GM18519 (cell line): ENCODE results near the gene DNAJB6.

Experiments used
- ATAC-seq: cut with Tn5 transposase; IDR thresholded peaks from one replicate; pipeline ENCODE4 v1.9.1; 2021; ENCODE audit warnings: mild to moderate bottlenecking, moderate library complexity; ENCODE audit not compliant: unreplicated experiment, low FRiP score

Gene DNAJB6

DNA sequence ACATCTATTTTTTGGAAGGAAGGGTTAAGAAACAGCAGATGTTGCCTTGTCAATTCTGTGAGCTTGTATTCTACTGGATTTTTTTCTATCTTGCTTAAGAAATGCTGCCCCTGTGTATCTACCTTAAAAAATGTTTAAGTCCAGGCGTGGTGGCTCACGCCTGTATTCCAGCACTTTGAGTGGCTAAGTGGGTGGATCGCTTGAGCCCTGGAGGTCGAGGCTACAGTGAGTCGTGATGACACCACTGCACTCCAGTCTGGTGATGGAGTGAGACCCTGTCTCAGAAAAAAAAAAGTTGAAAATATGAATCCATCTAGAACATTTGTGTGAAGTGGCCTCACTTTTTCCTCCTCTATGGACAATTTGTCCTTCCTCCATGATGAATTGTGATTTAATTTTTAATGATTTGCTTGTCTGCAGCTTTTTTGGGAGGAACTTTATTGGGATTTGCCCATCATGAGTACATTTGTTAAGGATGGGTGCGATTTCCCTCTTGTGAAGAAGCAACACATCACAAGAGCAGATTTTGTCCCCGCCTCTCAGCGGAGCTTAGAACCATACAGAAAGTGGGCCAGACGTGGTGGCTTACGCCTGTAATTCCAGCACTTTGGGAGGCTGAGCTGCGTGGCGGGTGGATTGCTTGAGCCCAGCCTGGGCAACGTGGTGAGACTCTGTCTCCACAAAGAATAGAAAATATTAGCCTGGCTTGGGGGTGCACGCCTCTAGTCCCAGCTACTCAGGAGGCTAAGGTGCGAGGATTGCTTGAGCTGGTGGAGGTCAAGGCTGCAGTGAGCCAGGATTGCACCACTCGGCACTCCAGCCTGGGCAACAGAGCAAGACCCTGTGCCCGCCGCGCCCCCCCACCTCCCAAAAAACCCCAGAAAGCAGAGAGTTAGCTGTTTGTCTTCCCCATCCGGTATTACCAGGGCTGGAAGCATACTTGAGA lies 57.7 kb downstream of the DNAJB6 start:
- no peak for ATAC-seq

DNA sequence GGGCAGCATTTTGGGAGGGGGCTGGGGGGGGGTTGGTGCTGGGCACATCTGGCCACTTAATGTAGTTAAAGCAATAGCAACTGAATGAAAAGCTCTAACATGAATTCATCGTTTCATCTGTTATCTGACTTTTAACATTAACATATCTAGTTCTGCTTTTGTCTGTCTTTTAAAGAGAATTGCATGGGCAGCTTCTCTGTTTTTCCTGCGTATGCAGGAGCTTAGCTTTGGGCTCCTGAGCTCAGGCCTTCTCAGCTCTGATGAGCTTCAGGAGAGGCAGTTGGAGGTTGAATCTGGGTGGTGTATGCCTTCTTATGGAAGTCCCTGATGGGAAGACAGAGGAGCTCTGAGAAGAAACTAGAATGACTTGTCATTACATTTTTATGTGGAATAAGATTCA lies 58.4 kb downstream of the DNAJB6 start:
- ATAC-seq = no peak

DNA sequence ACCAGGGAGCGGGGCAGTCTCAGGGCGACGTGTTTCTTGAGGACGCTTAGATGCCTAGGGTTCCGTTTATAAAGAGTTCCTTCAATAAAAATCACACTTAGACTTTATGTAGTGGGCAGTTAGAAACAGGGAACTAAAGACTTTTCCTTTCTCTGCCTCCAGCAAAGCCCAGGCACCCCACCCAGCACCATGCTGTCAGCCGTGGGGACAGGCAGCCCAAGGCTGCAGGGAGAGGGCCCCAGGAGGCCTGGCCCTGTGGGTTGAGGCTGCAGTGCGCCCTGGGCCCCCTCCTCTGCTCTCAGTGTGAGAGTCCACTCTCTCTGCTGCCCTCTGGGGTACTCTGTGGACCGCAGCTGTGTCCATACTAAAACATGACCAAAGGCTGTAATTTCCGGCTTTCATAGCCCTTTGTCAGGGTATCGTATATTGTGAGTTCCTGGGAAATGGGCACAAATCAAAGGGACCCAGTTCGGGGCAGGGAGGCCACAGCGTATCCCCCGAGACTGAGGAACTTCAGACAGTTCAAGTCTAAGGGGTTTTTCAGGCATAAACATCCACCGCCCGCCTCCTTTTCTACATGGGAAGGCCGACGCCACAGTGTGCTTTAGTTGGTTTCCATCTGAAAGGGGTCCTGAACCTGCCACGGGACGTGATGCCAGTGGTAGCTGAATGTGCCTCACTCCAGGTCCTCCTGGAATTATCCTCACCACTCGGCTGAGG lies 59.7 kb downstream of the DNAJB6 start:
- no peak for ATAC-seq

DNA sequence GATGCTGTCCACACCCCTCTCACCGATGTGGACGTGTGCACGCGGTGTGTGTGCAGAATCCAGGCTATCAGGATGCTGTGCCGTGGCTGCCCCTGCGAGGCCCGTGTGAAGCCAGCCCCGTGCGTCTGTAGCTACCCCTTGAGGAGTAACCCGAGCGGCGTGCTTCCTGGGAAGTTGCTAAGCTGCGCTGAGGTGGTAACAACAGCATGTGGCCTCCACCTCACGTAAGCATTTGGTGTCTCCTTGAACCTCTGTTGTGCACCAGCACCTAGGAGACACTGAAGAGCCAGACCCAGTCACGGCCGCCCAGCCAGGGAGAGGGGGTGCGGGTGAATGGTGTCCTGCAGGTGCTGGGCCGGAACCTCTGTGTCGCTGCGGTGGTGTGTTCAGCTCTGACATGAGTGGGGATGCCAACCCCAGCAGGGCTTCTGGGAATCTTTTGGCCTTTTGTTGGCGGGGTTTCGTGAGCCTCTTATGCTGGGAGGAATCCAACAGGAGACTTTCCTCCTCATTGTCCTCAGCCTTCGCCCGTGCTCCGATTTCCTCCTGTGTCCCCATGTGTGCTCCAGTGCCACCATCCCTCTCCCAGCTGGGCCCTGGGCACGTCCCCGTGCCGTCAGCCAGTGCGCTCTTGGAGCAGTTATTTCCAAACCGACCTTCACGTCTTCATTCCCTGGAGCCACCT lies 60.4 kb downstream of the DNAJB6 start:
- ATAC-seq = no peak

DNA sequence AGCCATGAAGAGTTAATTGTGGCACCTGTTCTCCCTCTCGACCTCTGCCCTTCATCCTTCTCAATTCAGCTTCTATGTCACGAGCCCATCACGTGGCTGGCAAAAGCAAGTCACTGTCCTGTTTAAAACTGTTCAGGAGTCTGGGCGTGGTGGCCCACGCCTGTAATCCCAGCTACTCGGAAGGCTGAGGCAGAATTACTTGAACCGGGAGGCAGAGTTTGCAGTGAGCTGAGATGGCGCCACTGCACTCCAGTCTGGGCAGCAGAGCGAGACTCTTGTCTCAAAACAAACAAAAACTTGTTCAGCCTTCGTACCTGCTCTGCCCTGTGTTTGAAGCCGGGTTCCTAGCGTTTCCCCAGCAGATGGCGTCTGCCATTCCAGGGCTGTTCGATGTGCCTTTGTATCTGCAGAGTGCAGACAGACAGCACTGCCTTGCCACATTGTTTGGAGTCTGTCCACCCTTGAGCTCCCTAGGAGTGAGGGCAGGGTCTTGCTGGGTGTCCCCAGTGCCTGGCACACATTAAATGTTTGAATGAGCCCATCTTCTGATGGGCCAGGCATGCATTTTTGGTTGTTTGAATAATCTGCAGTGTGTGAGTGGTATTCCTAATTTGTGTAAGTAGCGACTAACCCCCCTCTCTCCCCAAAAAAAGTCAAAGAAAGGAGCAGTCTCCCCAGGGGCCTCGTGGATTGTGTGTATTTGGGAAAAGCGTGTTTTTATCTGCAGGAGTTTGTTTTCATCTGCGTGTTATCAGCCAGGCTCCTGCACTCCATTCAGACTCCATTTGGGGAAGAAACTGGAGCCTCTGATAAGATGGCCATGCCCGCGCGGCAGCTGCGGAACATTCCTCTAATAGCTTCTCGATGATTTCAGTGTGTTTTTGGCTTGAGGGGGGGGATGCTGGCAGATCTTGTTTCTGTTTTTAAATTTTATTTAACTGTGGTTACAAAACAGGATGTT lies 61.2 kb downstream of the DNAJB6 start:
- ATAC-seq = no peak

DNA sequence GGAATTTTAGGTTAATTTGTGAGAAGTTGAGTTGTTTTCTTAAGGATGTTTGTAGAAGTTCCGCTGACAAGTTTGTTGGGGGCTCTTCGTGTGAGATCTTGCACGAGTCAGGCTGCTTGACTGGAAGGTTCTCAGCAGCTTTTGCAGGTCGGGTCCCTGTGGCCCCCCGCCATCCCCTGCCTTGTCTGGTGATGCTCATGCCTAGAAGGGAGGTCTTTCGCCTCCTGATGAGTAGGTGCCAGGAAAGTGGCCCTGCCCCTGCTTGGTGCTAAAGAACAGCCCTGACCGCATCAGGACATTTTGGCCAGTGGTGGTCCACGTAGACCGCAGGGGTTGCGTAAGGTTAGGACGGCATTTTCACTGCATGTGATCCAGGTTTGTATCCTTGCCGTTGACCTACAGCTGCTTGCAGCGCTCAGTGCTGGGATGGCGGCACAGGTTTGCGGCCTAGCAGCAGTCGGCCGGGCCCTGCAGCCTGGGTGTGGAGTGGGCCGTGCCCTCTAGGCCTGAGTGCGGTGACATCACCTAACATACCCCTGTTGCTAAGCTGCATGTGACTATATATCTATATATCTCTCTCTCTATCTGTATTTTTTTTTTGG lies 62.4 kb downstream of the DNAJB6 start:
- ATAC-seq = no peak

DNA sequence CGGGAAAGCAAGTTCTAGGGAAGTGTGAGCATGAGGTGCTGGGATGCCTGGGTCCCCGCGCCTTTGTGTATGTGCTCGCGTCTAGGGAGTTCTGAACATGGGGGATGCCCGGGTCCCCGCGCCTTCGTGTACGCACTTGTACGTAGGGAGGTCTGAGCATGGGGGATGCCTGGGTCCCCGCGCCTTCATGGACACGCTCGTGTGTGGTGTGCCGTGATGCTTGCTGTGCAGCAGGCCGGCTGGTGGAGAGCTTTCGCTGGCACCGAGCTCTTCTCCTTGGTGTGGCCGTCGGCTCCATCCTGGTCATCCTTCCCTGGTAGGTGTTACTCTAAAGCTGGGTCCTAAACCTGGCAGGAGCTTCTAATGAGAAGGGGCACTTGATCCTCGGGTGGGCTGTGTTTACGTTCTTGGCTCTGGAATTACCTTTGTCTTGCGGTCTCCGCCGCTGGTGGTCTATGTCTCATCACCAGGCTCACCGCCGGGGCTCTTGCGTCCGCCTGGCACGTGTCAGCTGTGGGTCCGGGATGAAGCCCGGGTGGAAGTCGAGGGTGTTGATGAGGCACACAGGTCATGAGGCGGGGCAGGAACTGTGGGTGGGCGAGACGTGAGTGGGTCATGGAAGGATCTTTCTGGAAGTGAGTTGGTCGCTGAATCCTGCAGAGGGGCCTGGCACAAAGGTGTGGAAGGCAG lies 63.5 kb downstream of the DNAJB6 start:
- no peak for ATAC-seq

DNA sequence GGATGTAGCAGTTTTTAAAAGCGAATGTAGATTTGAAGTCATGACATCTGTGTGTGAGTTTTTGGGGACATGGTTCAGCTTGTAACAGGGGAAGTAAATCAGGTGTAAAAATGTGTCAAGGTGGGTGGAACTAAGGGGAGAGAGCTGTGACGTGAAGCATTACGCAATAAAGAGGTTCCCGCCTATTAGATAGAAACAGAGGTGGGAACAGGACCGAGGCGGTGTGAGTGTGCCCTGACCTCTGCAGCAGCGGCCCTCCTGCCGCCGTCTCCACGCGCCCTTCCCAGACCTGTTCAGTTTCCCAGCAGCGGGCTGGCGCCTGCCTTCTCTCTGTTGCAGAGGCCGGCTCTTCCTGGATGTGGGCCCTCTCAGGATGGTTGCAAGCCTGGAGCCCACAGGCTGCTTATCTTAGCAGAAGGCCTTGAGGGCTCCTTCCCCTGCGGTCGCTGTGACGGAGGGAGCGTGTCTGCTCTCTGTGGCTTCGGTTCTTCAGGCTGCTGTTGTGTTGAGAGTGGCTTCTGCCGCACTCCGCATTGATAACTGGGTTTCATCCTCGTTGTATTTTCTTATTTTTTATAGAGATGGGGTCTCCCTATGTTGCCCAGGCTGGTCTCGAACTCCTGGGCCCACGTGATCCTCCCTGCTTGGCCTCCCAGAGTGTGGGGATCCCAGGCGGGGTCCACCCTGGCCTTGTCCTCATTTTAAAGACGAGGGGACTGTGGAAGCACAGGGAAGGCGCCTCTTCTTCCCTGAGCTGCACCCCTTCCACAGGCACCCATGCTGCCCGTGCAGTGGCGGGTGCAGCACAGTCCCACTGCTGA lies 65.0 kb downstream of the DNAJB6 start:
- ATAC-seq = no peak

DNA sequence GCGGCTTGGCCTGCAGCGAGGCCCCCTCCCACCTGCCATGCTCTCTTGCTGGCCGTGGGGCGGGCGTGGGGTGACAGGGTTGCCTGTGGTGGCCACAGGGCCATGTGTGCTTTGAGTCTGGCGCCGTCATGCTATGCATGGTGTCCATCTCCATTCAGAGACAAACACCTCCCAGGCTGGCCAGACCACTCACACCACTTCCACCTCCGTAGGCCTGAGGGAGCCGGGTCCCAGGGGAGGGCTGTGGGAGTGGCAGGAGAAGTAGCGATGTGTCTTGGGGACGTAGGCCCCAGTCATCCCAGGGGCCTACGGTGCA lies 65.5 kb downstream of the DNAJB6 start:
- ATAC-seq = no peak

DNA sequence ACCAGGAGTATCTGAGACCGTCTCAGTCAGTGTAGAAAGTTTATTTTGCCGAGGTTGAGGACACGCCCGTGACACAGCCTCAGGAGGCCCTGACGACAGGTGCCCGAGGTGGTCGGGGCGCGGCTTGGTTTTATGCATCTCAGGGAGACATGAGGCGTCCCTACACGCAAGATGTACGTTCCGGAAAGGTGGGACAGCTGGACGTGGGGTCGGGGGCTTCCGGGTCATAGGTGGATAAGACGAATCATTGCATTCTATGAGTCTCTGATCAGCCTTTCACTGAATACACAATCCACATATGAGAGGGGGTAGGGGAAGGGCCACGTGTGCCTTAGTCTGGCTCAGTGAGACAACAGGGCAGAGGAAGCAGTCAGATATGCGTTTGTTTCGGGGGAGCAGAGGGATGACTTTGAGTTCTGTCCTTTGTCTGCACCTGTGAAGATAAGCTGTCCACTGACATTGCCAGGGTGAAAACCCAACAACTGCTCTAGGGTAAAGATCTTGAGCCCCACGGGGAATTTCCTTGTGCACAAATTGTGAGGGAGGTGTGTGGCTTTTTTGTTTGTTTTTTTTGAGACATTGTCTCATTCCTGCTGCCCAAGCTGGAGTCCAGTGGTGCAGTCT lies 66.2 kb downstream of the DNAJB6 start:
- no peak for ATAC-seq

DNA sequence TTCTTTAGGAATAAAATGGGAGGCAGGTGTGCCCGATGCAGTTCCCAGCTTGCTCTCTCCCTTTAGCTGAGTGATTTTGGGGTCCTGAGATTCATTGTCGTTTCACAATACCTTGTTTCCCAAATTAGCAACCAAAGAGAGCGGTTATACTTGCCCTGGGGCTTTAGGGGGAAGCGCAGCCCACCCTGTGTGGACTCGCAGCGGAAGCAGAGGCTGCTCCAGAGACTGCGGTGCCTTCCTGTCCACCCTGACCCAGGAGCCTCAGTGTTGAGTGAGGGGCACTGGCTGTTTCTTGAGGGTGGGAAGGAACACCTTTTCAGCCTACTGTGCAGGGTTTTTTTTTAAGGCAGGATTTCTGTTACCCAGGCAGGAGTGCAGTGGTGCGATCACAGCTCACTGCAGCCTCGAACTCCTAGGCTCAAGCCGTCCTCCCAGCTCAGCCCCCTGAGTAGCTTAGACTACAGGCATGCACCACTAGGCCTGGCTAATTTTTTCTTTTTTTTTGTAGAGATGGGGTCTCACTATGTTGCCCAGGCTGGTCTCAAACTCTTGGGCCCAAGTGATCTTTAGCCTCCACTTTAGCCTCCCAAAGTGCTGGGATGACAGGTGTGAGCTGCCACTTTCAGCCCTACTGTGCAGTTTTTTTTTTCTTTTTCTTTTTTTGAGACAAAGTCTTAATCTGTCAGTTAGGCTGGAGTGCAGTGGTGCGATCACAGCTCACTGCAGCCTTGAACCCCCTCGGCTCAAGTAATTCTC lies 67.0 kb downstream of the DNAJB6 start:
- no peak for ATAC-seq

DNA sequence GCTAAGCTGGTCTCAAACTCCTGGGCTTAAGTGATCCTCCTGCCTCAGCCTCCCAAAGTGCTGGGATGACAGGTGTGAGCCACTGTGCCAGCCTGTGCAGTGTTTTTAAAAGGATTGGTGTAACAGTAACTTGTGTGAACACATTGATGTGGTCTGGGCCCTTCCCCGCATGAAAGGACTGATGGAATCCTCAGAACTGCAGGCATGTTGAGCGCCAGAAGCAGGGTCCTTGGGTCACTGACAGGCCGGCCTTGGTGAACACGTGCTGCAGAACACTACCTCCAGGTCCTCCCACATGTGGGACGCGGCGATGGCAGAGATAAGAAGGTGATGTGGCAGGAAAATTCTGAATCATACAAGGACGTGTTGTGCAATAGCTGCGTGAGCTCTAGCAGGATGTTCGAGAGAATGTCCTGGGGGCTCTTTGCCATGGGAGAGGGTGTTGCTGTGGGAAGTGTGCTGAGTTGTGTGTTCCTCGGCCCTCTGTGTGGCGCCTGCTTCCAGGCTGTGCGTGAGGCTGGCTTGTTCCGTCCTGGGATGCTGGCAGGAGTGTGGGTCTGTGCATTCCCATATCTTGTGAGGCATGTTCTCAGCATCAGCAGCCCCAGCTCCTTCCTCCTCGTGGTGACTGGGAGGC lies 68.2 kb downstream of the DNAJB6 start:
- no peak for ATAC-seq

DNA sequence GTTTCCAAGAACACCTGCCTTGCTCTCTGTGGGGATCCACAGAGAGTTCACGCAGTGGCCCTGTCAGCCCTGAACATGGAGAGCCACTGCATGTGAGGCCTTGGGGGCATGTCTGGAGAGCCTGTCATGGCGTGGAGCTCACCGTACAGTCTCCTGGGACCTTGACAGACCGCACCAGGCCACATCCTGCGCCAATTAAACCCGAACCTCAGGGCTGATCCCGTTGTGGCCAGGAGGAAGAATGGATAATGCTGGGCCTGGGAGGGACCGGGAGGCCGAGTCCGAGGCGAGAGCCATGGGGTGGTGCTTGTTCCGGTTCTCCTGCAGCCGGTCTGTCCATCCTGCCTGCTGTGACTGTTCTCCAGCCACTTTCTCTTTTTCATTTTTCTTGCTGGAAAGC lies 68.7 kb downstream of the DNAJB6 start:
- ATAC-seq = no peak

DNA sequence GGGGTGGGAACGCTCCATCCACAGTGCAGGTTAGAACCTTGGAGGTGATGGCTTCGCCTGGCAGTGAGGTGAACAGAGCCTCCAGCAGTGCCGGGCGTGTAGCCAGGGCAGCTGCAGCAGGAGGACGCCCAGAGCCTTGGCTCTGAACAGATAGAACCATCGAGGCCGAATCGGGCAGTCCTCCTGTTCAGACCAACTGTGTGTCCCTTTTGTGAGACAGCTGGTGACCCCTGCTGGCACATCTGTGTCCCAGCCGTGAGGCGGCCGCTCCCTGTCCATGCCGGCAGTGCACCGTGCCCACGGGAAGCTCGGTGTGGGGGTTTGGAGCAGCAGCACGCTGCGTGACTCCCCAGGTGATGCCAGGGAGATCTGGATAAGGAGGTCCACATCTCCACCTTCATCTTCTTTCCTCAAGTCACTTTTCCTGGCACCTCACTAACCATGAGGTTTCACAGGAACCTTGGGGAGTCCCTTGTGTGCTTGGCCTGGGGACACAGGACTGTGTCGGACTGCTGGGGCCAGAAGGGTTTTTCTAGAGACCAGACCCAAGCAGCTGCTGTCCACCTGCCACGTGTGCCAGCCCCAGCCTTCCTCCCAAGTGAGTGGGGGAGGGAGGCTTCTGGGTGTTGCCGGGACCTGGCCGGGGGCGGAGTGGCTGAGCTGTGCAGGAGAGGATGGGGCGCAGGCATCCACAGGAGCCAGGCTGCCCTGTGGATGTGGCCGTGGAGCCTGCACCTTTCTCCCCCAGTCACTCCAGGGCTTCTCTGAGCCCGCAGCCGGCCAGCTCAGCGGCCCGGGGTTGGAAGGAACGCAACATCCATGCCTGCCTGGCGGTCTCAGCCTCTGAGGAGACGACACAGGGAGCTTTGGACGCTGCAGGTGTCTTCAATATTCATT lies 69.4 kb downstream of the DNAJB6 start:
- ATAC-seq = no peak

DNA sequence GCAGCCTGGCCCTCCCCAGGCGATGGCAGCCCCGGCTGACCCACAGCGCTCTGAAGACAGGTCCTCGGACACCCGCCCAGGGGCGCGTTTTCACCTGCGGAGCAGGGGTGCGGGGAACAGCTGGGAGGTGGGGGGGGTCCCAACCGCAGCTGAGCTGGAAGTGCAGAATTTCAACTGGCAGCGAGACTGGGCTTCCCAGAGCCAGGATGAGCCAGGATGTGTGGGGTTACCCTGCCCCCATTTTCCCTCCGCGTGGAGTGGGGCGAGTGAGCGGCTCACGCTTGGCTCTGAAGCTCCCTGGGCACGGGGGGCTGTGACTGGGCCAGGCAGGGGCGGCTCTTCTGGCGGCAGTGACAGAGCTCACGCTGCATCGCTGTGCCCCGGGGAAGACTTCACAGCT lies 70.2 kb downstream of the DNAJB6 start:
- ATAC-seq = no peak
